T-helper 2 cell (primary cell): ENCODE data around the gene TCF4.

Experiments
- DNase-seq, 5 experiments: peaks; one replicate each; pipeline versions ENCODE4 v3.0.0 to v3.0.0-alpha.2; 2012 to 2022

Gene TCF4

GRCh38 chr18:55343396-55344073 lies 244.5 kb downstream of the TCF4 start:
- peak in 1 of 5 experiments; percentile 44 for DNase-seq

GRCh38 chr18:55340998-55341397 lies 247.0 kb downstream of the TCF4 start:
- DNase-seq = no peak

- DNase-seq = no peak
These were observed 248.0 kb downstream of the TCF4 start for GRCh38 chr18:55339990-55340389.

- no peak for DNase-seq
These were observed 248.9 kb downstream of the TCF4 start for GRCh38 chr18:55338978-55339650.

GRCh38 chr18:55337908-55338521 lies 250.0 kb downstream of the TCF4 start:
- DNase-seq = no peak

- no peak for DNase-seq
These were observed 250.9 kb downstream of the TCF4 start for GRCh38 chr18:55337138-55337537.

GRCh38 chr18:55336438-55337100 lies 251.4 kb downstream of the TCF4 start:
- DNase-seq = no peak

- no peak for DNase-seq
These were observed 253.1 kb downstream of the TCF4 start for GRCh38 chr18:55334875-55335274.

GRCh38 chr18:55331301-55331700 lies 256.7 kb downstream of the TCF4 start:
- DNase-seq = no peak

GRCh38 chr18:55328301-55328700 lies 259.7 kb downstream of the TCF4 start:
- no peak for DNase-seq

GRCh38 chr18:55327454-55327853 lies 260.5 kb downstream of the TCF4 start:
- no peak for DNase-seq

- DNase-seq = no peak
These were observed 261.9 kb downstream of the TCF4 start for GRCh38 chr18:55326134-55326533.

- no peak for DNase-seq
These were observed 263.8 kb downstream of the TCF4 start for GRCh38 chr18:55324166-55324565.

- no peak for DNase-seq
These were observed 264.7 kb downstream of the TCF4 start for GRCh38 chr18:55323051-55323994.

- DNase-seq = peak in 1 of 5 experiments; percentile 27
These were observed 265.7 kb downstream of the TCF4 start for GRCh38 chr18:55322178-55322735.

GRCh38 chr18:55321265-55322177 lies 266.5 kb downstream of the TCF4 start:
- peak in 1 of 5 experiments; percentile 62 for DNase-seq

GRCh38 chr18:55320424-55321264 lies 267.3 kb downstream of the TCF4 start:
- no peak for DNase-seq

- no peak for DNase-seq
These were observed 268.4 kb downstream of the TCF4 start for GRCh38 chr18:55319459-55320193.

GRCh38 chr18:55318951-55319441 lies 269.0 kb downstream of the TCF4 start:
- no peak for DNase-seq
